Endothelial cell (in vitro differentiated cells): ENCODE results near the gene TSN. TPM values are rescaled to one million over a fixed set of nuclear protein-coding genes. Genes with fewer than 3 reads are reported as not detected.

Experiments
- DNase-seq: peaks from one replicate; pipeline ENCODE4 v3.0.0; 2021; ENCODE audit warnings: low spot score
- H3K27ac Mint-ChIP-seq: one replicate; pipeline ENCODE4 v1.8.0; 2021; ENCODE audit warnings: mixed read lengths, inconsistent platforms; ENCODE audit not compliant: unreplicated experiment
- H3K27me3 Mint-ChIP-seq: one replicate; pipeline ENCODE4 v1.8.0; 2021; ENCODE audit warnings: mild to moderate bottlenecking, moderate library complexity, mixed read lengths, inconsistent platforms; ENCODE audit not compliant: unreplicated experiment
- H3K36me3 Mint-ChIP-seq: one replicate; pipeline ENCODE4 v1.8.0; 2021; ENCODE audit warnings: mild to moderate bottlenecking, low read depth, mixed read lengths, inconsistent platforms; ENCODE audit not compliant: unreplicated experiment
- H3K4me1 Mint-ChIP-seq: one replicate; pipeline ENCODE4 v1.8.0; 2021; ENCODE audit warnings: mild to moderate bottlenecking, mixed read lengths, inconsistent platforms; ENCODE audit not compliant: unreplicated experiment
- H3K4me3 Mint-ChIP-seq: one replicate; pipeline ENCODE4 v1.8.0; 2021; ENCODE audit warnings: mild to moderate bottlenecking, mixed read lengths, inconsistent platforms; ENCODE audit not compliant: unreplicated experiment
- H3K9me3 Mint-ChIP-seq: one replicate; pipeline ENCODE4 v1.8.0; 2021; ENCODE audit warnings: mixed read lengths, inconsistent platforms; ENCODE audit not compliant: unreplicated experiment
- CTCF ChIP-seq: fragments of 200-600 bp; sonication (generic); IDR thresholded peaks from one replicate; pipeline ENCODE4 v1.5.0; 2021; ENCODE audit warnings: antibody characterized with exemption; ENCODE audit not compliant: unreplicated experiment
- total RNA-seq: library from RNA; stranded (reverse); fragmentation: NEBNext Ultra II Directional; extraction: Animal tissue kit (Norgen Biotek cat#: 25700); gene quantifications from one replicate; pipeline ENCODE4 v1.2.1, GENCODE V29; 2021; ENCODE audit not compliant: unreplicated experiment

The TSN gene
- total RNA-seq, 1 donor from 2014 or later = 264 TPM

- Mint-ChIP-seq H3K36me3 (peaks cover 7% of the 10 kb centered on the region), H3K4me3 (no peak overlapping the region), H3K27me3 (peaks cover 5% of the 10 kb centered on the region), H3K27ac (no peak overlapping the region), H3K9me3 (no peaks in the 10 kb centered on the region), H3K4me1 (peaks cover 34% of the 10 kb centered on the region)
- no peak for DNase-seq
- no peak for TF ChIP-seq CTCF
Observed at GRCh38 chr2:121776361-121776760, 20.9 kb downstream of the TSN start.

- Mint-ChIP-seq H3K27me3 (peaks cover 4% of the 10 kb centered on the region), H3K9me3 (no peaks in the 10 kb centered on the region), H3K27ac (peak overlapping the region; percentile 4), H3K4me3 (no peak overlapping the region), H3K4me1 (peaks cover 27% of the 10 kb centered on the region), H3K36me3 (peaks cover 7% of the 10 kb centered on the region)
- DNase-seq = no peak
- TF ChIP-seq CTCF = no peak
Observed at GRCh38 chr2:121776885-121777698, 21.6 kb downstream of the TSN start.

- Mint-ChIP-seq H3K36me3 (peaks cover 7% of the 10 kb centered on the region), H3K4me3 (no peak overlapping the region), H3K27me3 (peaks cover 4% of the 10 kb centered on the region), H3K27ac (no peak overlapping the region), H3K9me3 (no peaks in the 10 kb centered on the region), H3K4me1 (peaks cover 23% of the 10 kb centered on the region)
- no peak for DNase-seq
- no peak for TF ChIP-seq CTCF
Observed at GRCh38 chr2:121777699-121778058, 22.2 kb downstream of the TSN start.

GRCh38 chr2:121778741-121779487, 23.5 kb downstream of the TSN start:
- DNase-seq = no peak
- Mint-ChIP-seq H3K4me3 (peak overlapping the region; percentile 3), H3K4me1 (peaks cover 13% of the 10 kb centered on the region), H3K27me3 (peaks cover 4% of the 10 kb centered on the region), H3K36me3 (no peaks in the 10 kb centered on the region), H3K9me3 (no peaks in the 10 kb centered on the region), H3K27ac (no peak overlapping the region)
- no peak for TF ChIP-seq CTCF

GRCh38 chr2:121783180-121783579, 27.7 kb downstream of the TSN start:
- H3K27me3 Mint-ChIP-seq = peaks cover 3% of the 10 kb centered on the region
- no peak overlapping the region for H3K27ac Mint-ChIP-seq
- no peaks in the 10 kb centered on the region for H3K4me1 Mint-ChIP-seq
- no peaks in the 10 kb centered on the region for H3K9me3 Mint-ChIP-seq
- DNase-seq = no peak
- no peaks in the 10 kb centered on the region for H3K36me3 Mint-ChIP-seq
- no peak overlapping the region for H3K4me3 Mint-ChIP-seq
- TF ChIP-seq CTCF = no peak
